NCI-H526 treated with DMSO at 0.1 percent for 48 hours (cell line): Measurements from ENCODE around the gene SMIM35.
"Not testable (repeated sequence)": the region's sequence is repeated elsewhere in the genome, so short reads cannot be mapped to it uniquely, and the experiment has no call there.

Experiments
- DNase-seq: peaks from one replicate; lab custom pipeline; 2025; lab: John Stamatoyannopoulos, UW

The SMIM35 gene

GRCh38 chr11:118080296-118080695, 6.5 kb downstream of the SMIM35 start:
- DNase-seq: no peak

- no peak for DNase-seq
These were observed 7.3 kb downstream of the SMIM35 start for GRCh38 chr11:118079491-118079890.

GRCh38 chr11:118078911-118079411, 7.8 kb downstream of the SMIM35 start:
- DNase-seq: peak; percentile 40

GRCh38 chr11:118076754-118077281, 9.9 kb downstream of the SMIM35 start, which contains the start of gene TMPRSS4:
TSS of gene TMPRSS4 (plus strand) at chr11:118077078. CDS start at chr11:118077303, 225 bp downstream.
- peak; percentile 97 for DNase-seq

GRCh38 chr11:118074785-118075184, 12.0 kb downstream of the SMIM35 start:
- no peak for DNase-seq

- DNase-seq: no peak
These were observed 12.6 kb downstream of the SMIM35 start for GRCh38 chr11:118074091-118074685.

GRCh38 chr11:118073554-118073953, 13.2 kb downstream of the SMIM35 start:
- no peak for DNase-seq

- DNase-seq: no peak
These were observed 15.2 kb downstream of the SMIM35 start for GRCh38 chr11:118071416-118072030.

GRCh38 chr11:118068945-118069612, 17.7 kb downstream of the SMIM35 start:
- DNase-seq: no peak

GRCh38 chr11:118068206-118068944, 18.4 kb downstream of the SMIM35 start:
- DNase-seq: no peak

- DNase-seq: no peak
These were observed 19.8 kb downstream of the SMIM35 start for GRCh38 chr11:118067006-118067405.

- no peak for DNase-seq
These were observed 21.4 kb downstream of the SMIM35 start for GRCh38 chr11:118065384-118065783.

- DNase-seq: no peak
These were observed 21.8 kb downstream of the SMIM35 start for GRCh38 chr11:118064956-118065355.

- DNase-seq: not testable (repeated sequence)
These were observed 24.1 kb downstream of the SMIM35 start for GRCh38 chr11:118062631-118063030.

GRCh38 chr11:118062181-118062580, 24.6 kb downstream of the SMIM35 start:
- not testable (repeated sequence) for DNase-seq

GRCh38 chr11:118061586-118062125, 25.1 kb downstream of the SMIM35 start:
- DNase-seq: no peak

- DNase-seq: no peak
These were observed 25.9 kb downstream of the SMIM35 start for GRCh38 chr11:118060869-118061268.

- DNase-seq: no peak
These were observed 26.6 kb downstream of the SMIM35 start for GRCh38 chr11:118060081-118060661.

GRCh38 chr11:118059246-118059940, 27.4 kb downstream of the SMIM35 start:
- DNase-seq: no peak

- no peak for DNase-seq
These were observed 28.2 kb downstream of the SMIM35 start for GRCh38 chr11:118058311-118059245.
